ENCODE measurements around the gene NR3C1.

NR3C1 gene

DNA sequence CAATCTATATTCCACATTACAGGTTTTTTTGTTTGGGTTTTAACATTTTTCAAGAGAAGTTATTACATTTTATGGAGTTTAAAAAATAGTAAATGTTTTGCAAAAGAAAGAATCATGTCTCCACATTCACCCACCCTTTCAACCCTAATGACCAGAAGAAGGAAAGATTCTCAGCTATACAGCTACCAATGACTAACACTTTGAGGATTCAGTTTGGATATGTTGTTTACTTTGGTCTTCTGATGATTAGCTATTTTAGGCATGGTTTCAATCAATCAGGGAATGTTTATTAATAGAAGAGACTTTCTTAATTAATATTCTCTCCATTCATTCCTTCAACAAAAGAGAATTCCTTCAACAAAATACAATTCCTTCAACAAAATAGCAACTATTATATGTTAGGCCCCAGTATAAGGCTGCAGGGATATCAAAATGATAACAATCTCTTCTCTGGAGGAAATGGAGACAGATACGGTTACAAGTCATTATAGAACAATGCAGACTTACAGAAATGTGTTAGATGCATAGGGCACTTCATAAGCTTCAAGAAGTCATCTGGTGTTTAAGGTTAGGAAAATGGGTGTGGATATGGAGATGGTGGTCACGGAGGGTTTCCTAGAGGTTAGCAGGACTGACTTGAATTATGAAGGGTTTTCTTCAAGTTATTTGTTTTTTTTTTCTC lies 9.3 kb upstream of the NR3C1 start:
- Histone ChIP-seq H3K27ac (no peak overlapping the region), H3K9me3 (no peaks in the 10 kb centered on the region), H3K4me3 (no peak overlapping the region), H3K27me3 (no peaks in the 10 kb centered on the region), H3K36me3 (no peaks in the 10 kb centered on the region), H3K4me1 (no peaks in the 10 kb centered on the region)
- TF ChIP-seq, protein P1, sequence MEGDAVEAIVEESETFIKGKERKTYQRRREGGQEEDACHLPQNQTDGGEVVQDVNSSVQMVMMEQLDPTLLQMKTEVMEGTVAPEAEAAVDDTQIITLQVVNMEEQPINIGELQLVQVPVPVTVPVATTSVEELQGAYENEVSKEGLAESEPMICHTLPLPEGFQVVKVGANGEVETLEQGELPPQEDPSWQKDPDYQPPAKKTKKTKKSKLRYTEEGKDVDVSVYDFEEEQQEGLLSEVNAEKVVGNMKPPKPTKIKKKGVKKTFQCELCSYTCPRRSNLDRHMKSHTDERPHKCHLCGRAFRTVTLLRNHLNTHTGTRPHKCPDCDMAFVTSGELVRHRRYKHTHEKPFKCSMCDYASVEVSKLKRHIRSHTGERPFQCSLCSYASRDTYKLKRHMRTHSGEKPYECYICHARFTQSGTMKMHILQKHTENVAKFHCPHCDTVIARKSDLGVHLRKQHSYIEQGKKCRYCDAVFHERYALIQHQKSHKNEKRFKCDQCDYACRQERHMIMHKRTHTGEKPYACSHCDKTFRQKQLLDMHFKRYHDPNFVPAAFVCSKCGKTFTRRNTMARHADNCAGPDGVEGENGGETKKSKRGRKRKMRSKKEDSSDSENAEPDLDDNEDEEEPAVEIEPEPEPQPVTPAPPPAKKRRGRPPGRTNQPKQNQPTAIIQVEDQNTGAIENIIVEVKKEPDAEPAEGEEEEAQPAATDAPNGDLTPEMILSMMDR (IDR thresholded peaks at IDR 0.05), result no peak
- intact Hi-C loops (cut with DNase I; ENCODE audit: low total_unique reads), result no loop called here
- no peak for DNase-seq

- H3K27ac ChIP-seq, result no peak overlapping the region
- no peaks in the 10 kb centered on the region for H3K36me3 ChIP-seq
- no peak for DNase-seq
- TF ChIP-seq, protein P1 (IDR thresholded peaks at IDR 0.05), result no peak
- H3K4me3 ChIP-seq, result no peak overlapping the region
- no peaks in the 10 kb centered on the region for H3K9me3 ChIP-seq
- intact Hi-C loops (cut with DNase I; ENCODE audit: low total_unique reads), result loop anchor here (10.0 kb wide), 1 partner anchor 405 kb away; no protein-coding TSS in a partner anchor
- H3K4me1 ChIP-seq, result peaks cover 0 to 4% (median 0%) of the 10 kb centered on the region in 4 donors
- no peaks in the 10 kb centered on the region for H3K27me3 ChIP-seq
Measured at GRCh38 chr5:143409926-143410325, 6.4 kb upstream of the NR3C1 start.

GRCh38 chr5:143406408-143406807 lies 2.9 kb upstream of the NR3C1 start:
- intact Hi-C loops (cut with DNase I; ENCODE audit: low total_unique reads), result loop anchor here (10.0 kb wide), 1 partner anchor 402 kb away; no protein-coding TSS in a partner anchor
- H3K9me3 ChIP-seq, result no peaks in the 10 kb centered on the region
- H3K4me1 ChIP-seq, result peaks cover 0 to 6% (median 2%) of the 10 kb centered on the region in 4 donors
- DNase-seq, result no peak
- no peak overlapping the region for H3K27ac ChIP-seq
- no peaks in the 10 kb centered on the region for H3K36me3 ChIP-seq
- no peak overlapping the region for H3K4me3 ChIP-seq
- H3K27me3 ChIP-seq, result no peaks in the 10 kb centered on the region
- TF ChIP-seq, protein P1 (IDR thresholded peaks at IDR 0.05), result no peak

GRCh38 chr5:143405849-143406098 lies 2.3 kb upstream of the NR3C1 start:
- intact Hi-C loops (cut with DNase I; ENCODE audit: low total_unique reads), result loop anchor here (10.0 kb wide), 1 partner anchor 401 kb away; no protein-coding TSS in a partner anchor
- Histone ChIP-seq H3K4me3 (peak overlapping the region; percentile 78 to 94), H3K27ac (peak overlapping the region; percentile 98), H3K4me1 (peaks cover 0 to 12% (median 5%) of the 10 kb centered on the region in 4 donors), H3K9me3 (no peaks in the 10 kb centered on the region), H3K27me3 (no peaks in the 10 kb centered on the region), H3K36me3 (no peaks in the 10 kb centered on the region)
- DNase-seq, result no peak
- TF ChIP-seq, protein P1 (IDR thresholded peaks at IDR 0.05), result no peak

- DNase-seq, result peak; percentile 81 to 91
- peaks cover 0 to 17% (median 5%) of the 10 kb centered on the region in 4 donors for H3K4me1 ChIP-seq
- intact Hi-C loops (cut with DNase I; ENCODE audit: low total_unique reads), result loop anchor here (10.0 kb wide), 1 partner anchor 400 kb away; no protein-coding TSS in a partner anchor
- H3K4me3 ChIP-seq, result peak overlapping the region; percentile 78 to 94
- no peaks in the 10 kb centered on the region for H3K36me3 ChIP-seq
- TF ChIP-seq, protein P1 (IDR thresholded peaks at IDR 0.05), result peak in 1 of 2 experiments; percentile 16
- no peaks in the 10 kb centered on the region for H3K9me3 ChIP-seq
- no peaks in the 10 kb centered on the region for H3K27me3 ChIP-seq
- peak overlapping the region; percentile 98 for H3K27ac ChIP-seq
Measured at GRCh38 chr5:143405063-143405848, 1.8 kb upstream of the NR3C1 start.

Data from tibial artery (tissue), 4 donors.